Mucosa of descending colon (tissue), 3 donors: Measurements from ENCODE around the gene VSIG8. TPM values are rescaled to one million over a fixed set of nuclear protein-coding genes. Genes with fewer than 3 reads are reported as not detected.

Source experiments
- ATAC-seq: fragments of 200-7000 bp; cut with Tn5 transposase; one replicate; pipeline ENCODE4 v1.9.1; 2020; ENCODE audit warnings: mild to moderate bottlenecking, moderate library complexity
- DNase-seq, 3 donors: peaks; one replicate each; pipeline ENCODE4 v3.0.0-alpha.2; 2020
- H3K36me3 ChIP-seq: fragments of 200-600 bp; one replicate; pipeline ENCODE4 v1.8.0; 2021; ENCODE audit warnings: low read depth, mild to moderate bottlenecking
- H3K4me1 ChIP-seq: fragments of 200-600 bp; one replicate; pipeline ENCODE4 v1.8.0; 2021; ENCODE audit warnings: low read depth, mild to moderate bottlenecking
- H3K4me3 ChIP-seq: fragments of 200-600 bp; one replicate; pipeline ENCODE4 v1.8.0; 2021; ENCODE audit warnings: mild to moderate bottlenecking
- H3K9me3 ChIP-seq: fragments of 200-600 bp; one replicate; pipeline ENCODE4 v1.8.0; 2021; ENCODE audit warnings: mild to moderate bottlenecking
- CTCF ChIP-seq: fragments of 200-600 bp; IDR thresholded peaks from one replicate; pipeline ENCODE4 v1.8.0; 2022; ENCODE audit warnings: antibody characterized with exemption, mild to moderate bottlenecking
- intact Hi-C, 2 donors: fragments of 100-400 bp; cut with DNase I in 1 of 2; cut with micrococcal nuclease in 1 of 2; formaldehyde crosslinking; loops; one replicate each; pipeline versions ENCODE4 v1.11.0 to v1.11.1; 2022; cut with DNase I, micrococcal nuclease
- total RNA-seq, 3 donors: library from RNA; stranded (reverse); fragmentation: NEBNext Ultra II Directional in 2 of 3; extraction: Animal tissue kit (Norgen Biotek cat#: 25700) in 2 of 3; gene quantifications; one replicate each; pipeline versions ENCODE4 v1.2.1 to v1.2.4, GENCODE V29; 2021 to 2023
- donor health status: DM: no; HTN: no; CAD: no; lungs with moderate emphysema.
- donor health status: DM: no; HTN: no; CAD: no.
- donor health status: DM: no; HTN: yes; CAD: no.

VSIG8 gene
- total RNA-seq, 3 donors from 2014 or later: not detected

DNA sequence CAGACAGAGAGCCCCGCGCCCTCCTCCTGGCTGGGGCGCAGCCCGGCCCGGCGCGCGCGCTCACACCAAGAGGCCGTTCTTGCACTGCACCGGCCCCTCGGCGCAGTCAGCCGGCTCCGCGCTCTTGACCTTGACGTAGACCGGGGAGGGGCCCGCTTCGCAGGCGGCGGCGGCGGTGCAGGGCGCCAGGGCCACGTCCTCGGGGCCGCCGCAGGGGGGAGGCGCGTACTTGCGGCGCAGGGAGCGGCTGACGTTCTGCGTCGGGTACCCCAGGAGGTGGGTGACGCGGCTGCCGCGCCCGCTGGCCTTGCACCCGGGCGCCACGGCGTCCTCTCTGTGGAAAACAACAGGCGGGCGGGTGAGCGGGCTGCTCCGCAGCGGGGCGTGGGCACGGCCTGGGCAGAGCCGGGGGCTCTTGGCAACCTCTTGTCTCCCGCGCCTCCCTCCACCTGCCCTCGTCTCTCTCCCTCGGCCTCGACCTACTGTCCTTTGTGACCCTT is 7.7 kb downstream of the VSIG8 start:
- peaks cover 7% of the 10 kb centered on the region for H3K4me1 ChIP-seq
- H3K4me3 ChIP-seq: peak overlapping the region; percentile 22
- H3K9me3 ChIP-seq: no peaks in the 10 kb centered on the region
- DNase-seq: peak; percentile 89 to 93 (median 92)
- peak; percentile 94 for ATAC-seq
- intact Hi-C loops: no loop called here
- no peak for TF ChIP-seq CTCF
- H3K36me3 ChIP-seq: no peaks in the 10 kb centered on the region

- peak; percentile 84 for ATAC-seq
Measured at GRCh38 chr1:159854116-159854692, 8.3 kb downstream of the VSIG8 start.

DNA sequence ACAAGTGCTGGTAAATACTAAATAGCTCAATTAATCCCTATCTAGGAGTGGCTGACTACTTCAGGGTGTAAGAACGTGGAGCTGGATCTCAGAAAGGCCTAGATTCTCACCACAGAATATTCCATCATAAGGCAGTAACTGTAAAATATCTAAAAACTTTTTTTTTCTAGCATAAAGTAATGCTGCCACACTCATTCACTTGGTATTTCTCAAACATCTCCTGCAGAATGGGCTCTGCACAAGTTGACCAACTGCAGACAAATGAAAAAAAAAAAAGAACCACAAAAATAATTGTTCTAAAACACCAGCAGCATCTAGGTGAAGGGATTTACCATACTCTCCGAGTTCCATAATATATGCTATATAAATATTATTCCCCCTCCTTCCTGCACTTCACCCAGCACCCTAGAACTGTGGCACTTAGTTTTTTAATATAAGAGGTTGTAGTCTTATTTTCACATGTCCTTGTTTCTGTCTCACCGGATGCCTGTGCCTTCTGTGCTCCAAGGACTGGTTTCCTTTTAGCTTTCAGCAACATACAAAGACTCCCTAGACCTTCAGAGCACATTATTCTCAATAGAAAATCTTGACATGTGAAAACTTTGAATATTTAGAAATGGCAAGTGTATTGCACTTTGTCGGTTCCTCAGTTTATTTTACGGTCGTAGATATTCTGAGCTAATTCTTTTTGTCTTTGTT is 8.9 kb downstream of the VSIG8 start:
- DNase-seq (no peak), ATAC-seq (no peak)
- H3K9me3 ChIP-seq: no peaks in the 10 kb centered on the region
- H3K36me3 ChIP-seq: no peaks in the 10 kb centered on the region
- peaks cover 11% of the 10 kb centered on the region for H3K4me1 ChIP-seq
- intact Hi-C loops: no loop called here
- H3K4me3 ChIP-seq: peak overlapping the region; percentile 22
- no peak for TF ChIP-seq CTCF

More at GRCh38 chr1:159854116-159854692, 8.3 kb downstream of the VSIG8 start:
- peaks cover 11% of the 10 kb centered on the region for H3K4me1 ChIP-seq
- no peaks in the 10 kb centered on the region for H3K9me3 ChIP-seq
- intact Hi-C loops: no loop called here
- TF ChIP-seq CTCF: no peak
- H3K36me3 ChIP-seq: no peaks in the 10 kb centered on the region
- H3K4me3 ChIP-seq: peak overlapping the region; percentile 22
- peak; percentile 86 to 93 (median 89) for DNase-seq

GRCh38 chr1:159851407-159851806 is 11.1 kb downstream of the VSIG8 start:
- peaks cover 11% of the 10 kb centered on the region for H3K4me1 ChIP-seq
- no peaks in the 10 kb centered on the region for H3K9me3 ChIP-seq

More at GRCh38 chr1:159851407-159851806, 11.1 kb downstream of the VSIG8 start:
- Histone ChIP-seq H3K4me3 (no peak overlapping the region), H3K36me3 (no peaks in the 10 kb centered on the region)
- no peak for TF ChIP-seq CTCF
- DNase-seq (no peak), ATAC-seq (no peak)
- intact Hi-C loops: no loop called here
